ENCODE measurements around the gene POU2F3.

GRCh38 chr11:120209746-120210625 lies 30.0 kb upstream of the POU2F3 start:
- TF ChIP-seq POLR2A (IDR thresholded peaks at IDR 0.05) (no peak), CTCF (IDR thresholded peaks at IDR 0.05) (no peak)

Data from heart left ventricle (tissue), 13 donors.